SW480 (cell line): ENCODE data around the gene FAM107B.
A peak's percentile ranks its signal among the peaks of the same experiment; 100 is the strongest.

ENCODE experiments used
- DNase-seq: peaks from one replicate; pipeline ENCODE4 v3.0.0-alpha.2; 2016; ENCODE audit warnings: low spot score

The FAM107B gene

GRCh38 chr10:14692344-14693076, 82.2 kb downstream of the FAM107B start:
- DNase-seq = peak; percentile 46

GRCh38 chr10:14691359-14691758, 83.3 kb downstream of the FAM107B start:
- no peak for DNase-seq

GRCh38 chr10:14688606-14689005, 86.1 kb downstream of the FAM107B start:
- DNase-seq = peak; percentile 27

GRCh38 chr10:14688189-14688588, 86.5 kb downstream of the FAM107B start:
- peak; percentile 58 for DNase-seq

- DNase-seq = no peak
Observed at GRCh38 chr10:14687340-14687739, 87.4 kb downstream of the FAM107B start.

GRCh38 chr10:14686356-14686755, 88.3 kb downstream of the FAM107B start:
- no peak for DNase-seq

- no peak for DNase-seq
Observed at GRCh38 chr10:14684354-14684753, 90.3 kb downstream of the FAM107B start.

- DNase-seq = no peak
Observed at GRCh38 chr10:14683256-14683655, 91.4 kb downstream of the FAM107B start.

- DNase-seq = no peak
Observed at GRCh38 chr10:14681802-14682201, 92.9 kb downstream of the FAM107B start.

GRCh38 chr10:14681305-14681704, 93.4 kb downstream of the FAM107B start:
- DNase-seq = peak; percentile 43

- DNase-seq = no peak
Observed at GRCh38 chr10:14678637-14679036, 96.1 kb downstream of the FAM107B start.

GRCh38 chr10:14676732-14677131, 98.0 kb downstream of the FAM107B start:
- no peak for DNase-seq

- DNase-seq = peak; percentile 10
Observed at GRCh38 chr10:14674376-14675050, 100.2 kb downstream of the FAM107B start.

GRCh38 chr10:14673189-14673861, 101.4 kb downstream of the FAM107B start:
- DNase-seq = no peak

- DNase-seq = no peak
Observed at GRCh38 chr10:14671386-14671831, 103.3 kb downstream of the FAM107B start.

- no peak for DNase-seq
Observed at GRCh38 chr10:14670551-14671240, 104.0 kb downstream of the FAM107B start.

- DNase-seq = no peak
Observed at GRCh38 chr10:14669576-14669975, 105.1 kb downstream of the FAM107B start.

- DNase-seq = no peak
Observed at GRCh38 chr10:14667781-14668180, 106.9 kb downstream of the FAM107B start.

- no peak for DNase-seq
Observed at GRCh38 chr10:14667280-14667679, 107.4 kb downstream of the FAM107B start.

GRCh38 chr10:14665865-14666857, 108.5 kb downstream of the FAM107B start:
- no peak for DNase-seq

- no peak for DNase-seq
Observed at GRCh38 chr10:14665304-14665703, 109.4 kb downstream of the FAM107B start.
